Activated naive CD4-positive, alpha-beta T cell treated with anti-CD3 and anti-CD28 coated beads, Interleukin-2, amount 50 U/mL, for 16 hours (primary cell): ENCODE data around the gene CNBP.
A peak's percentile ranks its signal among the peaks of the same experiment; 100 is the strongest.

Experiments
- DNase-seq: peaks from one replicate; pipeline ENCODE4 v3.0.0-alpha.2; 2020

The CNBP gene

DNA sequence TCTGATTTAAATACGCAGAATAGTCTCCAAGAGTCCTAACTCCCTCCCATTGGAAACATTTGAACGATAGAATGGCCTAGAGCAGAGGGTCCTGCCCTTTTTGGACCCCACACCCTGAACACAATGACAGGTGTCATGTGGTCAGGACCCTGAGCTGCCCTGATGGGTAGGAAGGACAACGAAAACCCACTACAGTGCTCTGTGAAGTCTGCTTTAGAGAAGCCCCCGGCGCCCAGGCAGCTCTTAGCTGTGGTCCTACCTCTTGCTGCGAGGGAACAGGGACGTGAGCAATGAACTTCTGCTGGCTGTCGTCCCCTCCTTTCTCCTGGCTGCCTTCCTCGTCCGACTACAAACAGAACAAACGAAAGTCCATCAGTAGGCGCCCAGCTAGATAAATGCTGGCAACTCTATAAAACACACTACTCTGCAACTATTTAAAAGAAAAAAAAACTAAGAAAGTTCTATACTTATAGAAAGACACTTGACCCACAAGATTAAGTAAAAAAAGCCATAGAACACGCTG is 53.3 kb downstream of the CNBP start:
- DNase-seq = no peak

DNA sequence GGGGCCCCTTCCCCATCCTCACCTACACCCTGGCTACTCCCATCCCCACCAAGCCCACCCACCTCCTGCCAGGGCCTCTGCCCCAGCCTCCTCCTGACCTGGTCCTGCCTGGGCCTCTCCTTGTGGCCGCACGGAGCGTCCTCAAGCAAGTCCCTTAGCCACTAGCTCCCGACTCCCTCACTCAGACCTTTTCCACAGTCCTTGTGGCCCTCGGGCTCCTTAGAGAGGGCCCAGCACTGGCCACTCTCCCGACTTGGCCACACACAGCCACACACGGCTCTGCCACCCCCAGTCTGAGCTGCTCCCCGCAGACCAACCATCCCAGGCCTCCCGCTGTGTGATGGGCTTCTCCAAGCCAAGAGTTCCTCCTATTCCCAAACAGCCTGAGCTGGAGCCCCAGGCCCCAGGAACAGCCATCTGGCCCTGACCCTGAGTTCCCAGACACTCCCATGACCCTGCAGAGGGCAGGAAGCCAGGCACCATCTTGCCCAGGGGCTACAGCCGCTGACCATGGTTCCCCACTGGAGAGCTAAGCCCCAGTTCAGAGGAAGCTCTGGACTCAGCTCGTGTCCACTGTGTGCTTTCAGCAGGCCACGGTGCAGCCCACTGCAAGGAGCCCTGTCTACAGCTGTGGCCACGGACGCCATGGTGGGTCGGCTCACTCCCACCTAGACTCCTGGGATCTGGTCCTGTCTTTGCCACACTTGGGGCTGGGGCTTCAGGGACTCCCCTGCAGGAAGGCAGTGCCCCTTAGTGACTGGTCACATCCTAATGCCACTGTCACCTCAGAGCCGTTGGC is 55.1 kb downstream of the CNBP start:
- no peak for DNase-seq

DNA sequence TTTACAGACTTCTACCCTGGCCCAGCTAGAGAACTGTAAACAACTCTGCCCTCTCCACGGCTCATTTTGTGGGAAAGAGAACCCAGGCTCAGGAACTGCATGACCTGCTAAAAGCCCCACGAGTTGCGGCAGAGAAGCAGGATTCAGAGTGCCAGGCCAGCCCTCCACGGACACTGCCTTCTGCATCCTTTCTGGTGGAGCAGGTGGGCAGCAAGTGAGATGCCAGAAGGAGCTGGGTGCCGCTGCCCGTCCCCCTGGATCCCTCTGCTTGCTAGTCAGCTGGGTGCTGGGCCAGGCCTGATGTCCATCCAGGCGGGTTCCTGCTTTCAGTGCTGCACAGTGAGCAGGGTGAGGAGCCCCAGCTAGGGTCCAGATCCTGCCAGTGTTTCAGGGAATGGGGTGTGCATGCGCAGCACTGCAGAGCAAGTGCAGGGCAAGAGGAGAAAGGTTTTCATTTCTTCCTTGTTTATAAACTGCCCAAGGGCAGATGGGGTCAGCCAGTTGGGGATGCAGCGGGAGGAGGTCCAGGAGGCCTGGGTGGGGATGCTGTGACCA is 56.9 kb downstream of the CNBP start:
- no peak for DNase-seq

DNA sequence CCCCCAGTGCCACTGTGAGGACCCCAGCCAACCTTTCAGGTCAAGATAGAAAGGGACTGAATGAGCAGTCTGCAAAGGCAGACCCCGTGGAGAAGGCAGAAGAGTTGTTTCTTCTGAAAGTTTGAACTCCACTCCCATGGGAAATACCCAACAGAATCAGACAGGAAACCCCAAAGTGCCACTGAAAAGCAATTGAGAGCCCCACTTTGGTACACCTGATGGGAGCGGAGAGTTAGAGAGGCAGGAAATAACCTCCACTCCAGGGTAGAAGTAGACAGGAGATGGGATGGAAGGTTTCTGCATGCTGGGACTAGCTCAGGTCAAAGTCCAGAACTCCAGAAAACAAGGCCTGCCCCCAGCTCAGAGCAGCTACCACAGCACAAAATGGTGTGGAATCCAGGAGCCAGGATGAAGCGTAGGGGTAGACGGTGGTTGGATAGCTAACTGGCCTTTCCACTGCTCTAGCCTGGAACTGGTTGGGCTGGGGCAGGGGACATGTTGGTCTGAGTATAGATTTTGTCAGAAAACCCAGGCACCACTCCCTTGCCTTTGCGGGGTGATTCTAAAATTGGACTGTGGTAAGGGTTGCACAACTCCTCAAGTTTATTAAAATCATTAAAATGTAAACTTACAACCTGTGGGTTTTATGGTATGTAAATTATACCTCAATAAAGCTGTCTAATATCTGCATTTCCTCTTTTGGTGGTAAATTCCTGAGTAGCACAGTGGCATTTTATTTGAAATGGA is 60.2 kb downstream of the CNBP start:
- DNase-seq = no peak

DNA sequence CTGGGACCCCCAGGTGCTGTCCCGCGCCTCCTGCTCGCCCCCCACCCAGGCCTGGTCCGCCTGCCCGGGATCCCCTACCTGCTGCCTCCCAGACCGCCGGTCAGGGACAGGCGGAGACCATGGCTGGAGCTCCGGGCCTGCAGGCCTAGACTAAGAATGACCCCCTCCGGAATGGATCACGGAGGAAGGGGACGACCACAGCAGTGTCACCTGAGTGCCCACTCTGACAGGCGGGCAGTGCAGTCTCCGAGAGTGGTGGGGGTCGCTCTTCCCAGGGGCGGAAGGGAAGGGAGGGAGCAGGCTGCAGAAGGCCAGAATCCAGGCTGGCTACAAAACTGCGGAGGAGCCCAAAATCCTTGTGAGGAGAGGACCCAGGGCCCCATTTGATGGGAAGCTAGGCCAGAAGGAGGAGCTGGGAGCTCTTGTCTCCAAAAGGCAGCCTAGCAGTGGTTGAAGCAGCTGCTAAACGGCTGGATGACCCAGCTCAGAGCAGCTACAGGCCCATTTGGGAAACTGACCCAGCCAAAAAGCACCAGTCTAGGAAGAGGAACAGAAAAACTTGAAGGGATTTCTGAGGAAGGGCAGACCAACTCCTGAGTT is 61.2 kb downstream of the CNBP start:
- DNase-seq = no peak

DNA sequence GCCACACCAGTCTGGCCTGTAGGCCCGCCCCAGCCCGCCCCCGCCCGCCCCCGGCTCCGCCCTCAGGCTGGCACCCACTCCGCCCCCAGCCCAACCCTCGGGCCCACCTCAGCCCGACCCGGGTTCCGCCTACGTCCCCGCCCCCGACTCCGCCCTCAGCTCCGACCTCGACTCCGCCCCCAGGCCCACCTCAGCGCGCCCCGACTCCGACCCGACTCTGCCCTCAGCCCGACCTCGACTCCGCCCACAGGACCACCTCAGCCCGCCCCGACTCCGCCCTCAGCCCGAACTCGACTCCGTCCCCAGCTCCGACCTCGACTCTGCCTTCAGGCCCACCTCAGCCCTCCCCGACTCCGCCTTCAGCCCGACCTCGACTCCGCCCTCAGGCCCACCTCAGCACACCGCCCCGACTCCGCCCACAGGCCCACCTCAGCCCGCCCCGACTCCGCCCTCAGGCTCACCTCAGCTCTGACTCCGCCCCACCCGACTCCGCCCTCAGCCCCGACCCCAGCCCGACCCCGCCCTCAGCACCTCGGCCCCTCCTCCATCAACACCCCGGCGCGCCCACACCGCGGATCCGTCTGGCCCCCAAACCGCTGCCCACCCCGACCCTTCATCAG is 61.8 kb downstream of the CNBP start, which contains the start of gene RAB43:
TSS of gene RAB43 (minus strand) at position 13 of the 620 bp plus-strand sequence. CDS start 315 bp downstream, outside the sequence.
- peak; percentile 84 for DNase-seq

DNA sequence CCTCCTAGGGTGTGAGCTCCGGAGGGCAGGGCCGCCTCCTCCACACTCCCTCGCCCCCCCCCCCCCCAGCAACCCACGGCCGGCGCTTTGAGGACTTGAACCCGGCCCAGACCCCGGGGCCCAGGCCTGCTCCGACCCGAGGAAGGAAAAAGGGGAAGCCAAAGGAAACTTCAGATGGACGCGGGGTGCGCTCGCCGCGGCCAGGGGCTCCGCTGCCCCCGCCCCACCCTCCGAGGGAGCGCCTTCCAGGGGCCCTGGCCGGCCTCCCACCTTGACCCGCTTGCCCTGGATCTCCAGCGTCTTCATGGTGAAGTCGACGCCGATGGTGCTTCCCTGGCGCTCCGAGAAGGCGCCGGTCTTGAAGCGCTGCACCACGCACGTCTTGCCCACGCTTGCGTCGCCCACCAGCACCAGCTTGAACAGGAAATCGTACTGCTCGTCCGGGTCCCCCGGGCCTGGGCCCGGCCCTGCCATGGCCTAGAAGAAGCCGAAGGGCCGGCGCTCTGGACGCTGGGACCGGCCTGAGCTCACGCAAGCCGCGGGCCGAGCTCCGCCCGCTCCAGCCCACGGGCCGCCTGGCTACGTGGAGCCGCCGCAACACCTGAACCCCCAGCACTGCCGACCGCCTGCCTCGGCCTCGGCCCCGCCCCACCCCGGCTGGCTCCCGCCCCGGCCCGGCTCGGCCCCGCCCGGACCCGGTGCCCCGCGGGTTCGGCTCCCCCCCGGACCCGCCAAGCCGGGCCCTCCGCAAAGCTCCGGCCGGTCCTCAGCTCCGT is 62.5 kb downstream of the CNBP start:
- DNase-seq = peak; percentile 65

DNA sequence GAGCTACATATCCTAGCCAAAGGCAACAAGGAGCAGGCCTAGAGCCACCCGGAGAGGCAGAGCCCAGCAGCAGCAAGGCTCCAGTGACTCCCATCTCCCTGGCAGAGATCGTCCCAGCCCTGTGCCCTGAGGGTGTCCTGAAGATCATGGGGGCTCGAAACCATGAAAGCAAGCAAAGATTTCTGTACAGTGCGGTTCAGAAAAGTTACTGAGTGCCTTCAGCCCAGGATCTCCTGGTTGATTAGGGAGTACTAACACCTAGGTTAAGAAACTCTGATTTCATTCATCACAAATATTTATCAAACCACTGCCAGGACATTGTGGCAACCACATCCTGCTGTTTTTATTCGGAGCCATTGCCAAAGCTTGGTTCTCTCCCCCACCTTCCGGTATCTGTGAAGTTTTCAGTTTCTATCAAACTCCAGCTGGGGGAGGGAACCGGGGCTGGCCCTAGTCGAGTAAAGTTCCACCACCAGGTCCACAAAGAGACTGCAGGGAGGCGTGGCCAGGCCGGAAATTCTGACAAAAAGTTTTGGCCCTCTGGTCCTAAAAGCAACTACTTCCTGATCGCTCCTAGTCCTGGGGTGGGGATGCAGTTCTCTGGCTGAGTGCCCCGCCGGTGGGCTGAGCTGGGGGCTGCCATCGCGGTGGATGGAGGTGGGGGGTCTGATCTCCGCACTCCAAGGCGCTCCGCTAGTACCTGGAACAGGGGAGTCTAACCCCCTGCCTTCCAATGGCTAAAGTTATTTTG is 63.3 kb downstream of the CNBP start:
- DNase-seq = peak; percentile 91

DNA sequence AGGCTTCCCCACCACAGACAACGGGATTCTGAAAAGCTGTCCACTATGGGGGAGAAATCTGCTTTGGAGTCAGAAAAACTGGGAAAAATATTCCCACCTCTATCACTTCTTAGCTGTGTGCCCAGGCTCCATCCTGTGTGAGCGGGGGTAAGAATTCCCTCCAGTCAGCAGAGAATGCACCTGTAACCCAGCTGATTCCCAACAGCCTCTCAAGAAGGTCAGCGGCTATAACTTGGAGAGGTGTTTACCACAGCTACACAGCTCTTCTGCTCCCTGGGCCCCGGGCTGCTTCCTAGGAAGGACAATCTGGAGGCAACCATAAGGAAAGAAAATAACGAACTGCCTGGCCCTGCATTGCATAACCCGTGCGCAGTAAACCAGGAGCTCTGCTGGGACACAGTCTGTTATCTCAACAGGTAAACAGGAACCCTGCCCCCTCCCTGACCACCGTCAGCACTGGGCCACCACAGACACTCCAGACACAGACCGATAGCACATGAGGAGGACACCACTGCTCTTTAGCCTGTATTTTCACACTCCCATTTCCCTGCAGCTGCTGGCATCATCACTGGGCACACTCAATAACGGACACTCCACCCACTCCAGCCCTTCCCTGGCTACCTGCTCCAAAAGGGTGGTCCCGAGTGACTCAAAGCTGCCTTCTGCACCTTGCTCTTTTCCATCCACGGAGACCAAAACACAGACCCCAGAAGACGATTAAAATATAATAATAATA is 64.2 kb downstream of the CNBP start:
- DNase-seq = no peak

DNA sequence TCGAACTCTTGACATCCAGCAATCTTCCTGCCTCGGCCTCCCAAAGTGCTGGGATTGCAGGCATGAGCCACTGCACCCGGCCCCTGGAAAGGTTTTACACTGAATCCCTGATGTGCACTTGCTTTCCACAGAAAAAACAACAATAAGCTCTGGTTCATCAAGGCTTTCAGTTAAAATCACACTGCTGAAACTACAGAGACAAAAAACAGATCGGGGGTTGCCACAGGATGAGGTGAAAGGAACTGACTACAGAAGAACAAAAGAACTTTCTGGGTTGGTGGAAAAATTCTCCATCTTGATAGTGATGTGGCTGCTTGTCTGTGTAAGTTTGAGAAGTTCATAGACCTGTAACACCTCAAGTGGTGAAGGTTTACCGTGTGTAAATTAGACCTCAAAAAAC is 65.0 kb downstream of the CNBP start:
- peak; percentile 46 for DNase-seq
